ENCODE measurements around the gene MFN2. TPM values are rescaled to one million over a fixed set of nuclear protein-coding genes. Genes with fewer than 3 reads are reported as not detected.
"Not testable (repeated sequence)": the region's sequence is repeated elsewhere in the genome, so short reads cannot be mapped to it uniquely, and the experiment has no call there.

The MFN2 gene
- total RNA-seq, 2 donors from 2014 or later, result 93.9 to 99.6 TPM

DNA sequence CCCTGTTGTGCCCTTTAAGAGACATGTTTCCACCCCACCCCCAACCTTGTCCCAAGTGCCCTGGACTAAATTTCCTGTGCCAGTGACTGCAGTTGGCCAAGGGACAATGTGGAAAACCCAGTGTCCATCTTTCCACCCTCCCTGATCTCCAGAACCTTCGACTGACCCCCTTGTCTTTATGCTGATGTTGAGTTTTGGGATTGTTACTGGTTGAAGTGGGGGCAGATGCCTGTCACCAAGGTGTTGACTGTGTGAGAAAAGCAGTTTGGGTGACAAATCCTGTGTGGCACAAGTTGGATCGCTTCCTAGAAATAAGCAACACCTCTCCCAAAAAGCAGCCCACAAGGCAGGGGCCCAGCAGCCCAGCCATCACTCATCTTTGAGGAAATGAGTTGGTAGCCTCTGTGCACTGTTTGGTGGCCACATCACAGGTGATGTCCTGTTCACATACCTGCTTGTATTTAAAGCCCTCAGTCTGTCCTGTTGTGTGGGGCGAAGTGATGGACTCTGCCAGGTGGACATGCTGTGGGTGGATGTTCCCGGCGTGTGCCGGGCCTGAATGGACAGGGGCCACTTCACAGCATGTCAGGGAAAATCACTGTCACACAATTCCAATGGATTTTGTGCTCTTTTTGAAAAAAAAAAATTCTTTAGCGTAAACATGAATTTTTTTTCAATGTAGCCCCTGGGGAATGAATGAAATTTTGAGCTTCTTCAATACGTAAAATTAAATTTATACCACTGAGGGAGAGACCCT, 32.5 kb downstream of the MFN2 start:
- intact Hi-C loops (cut with DNase I, micrococcal nuclease), result no loop called here
- DNase-seq, result no peak
- no peak for ATAC-seq

DNA sequence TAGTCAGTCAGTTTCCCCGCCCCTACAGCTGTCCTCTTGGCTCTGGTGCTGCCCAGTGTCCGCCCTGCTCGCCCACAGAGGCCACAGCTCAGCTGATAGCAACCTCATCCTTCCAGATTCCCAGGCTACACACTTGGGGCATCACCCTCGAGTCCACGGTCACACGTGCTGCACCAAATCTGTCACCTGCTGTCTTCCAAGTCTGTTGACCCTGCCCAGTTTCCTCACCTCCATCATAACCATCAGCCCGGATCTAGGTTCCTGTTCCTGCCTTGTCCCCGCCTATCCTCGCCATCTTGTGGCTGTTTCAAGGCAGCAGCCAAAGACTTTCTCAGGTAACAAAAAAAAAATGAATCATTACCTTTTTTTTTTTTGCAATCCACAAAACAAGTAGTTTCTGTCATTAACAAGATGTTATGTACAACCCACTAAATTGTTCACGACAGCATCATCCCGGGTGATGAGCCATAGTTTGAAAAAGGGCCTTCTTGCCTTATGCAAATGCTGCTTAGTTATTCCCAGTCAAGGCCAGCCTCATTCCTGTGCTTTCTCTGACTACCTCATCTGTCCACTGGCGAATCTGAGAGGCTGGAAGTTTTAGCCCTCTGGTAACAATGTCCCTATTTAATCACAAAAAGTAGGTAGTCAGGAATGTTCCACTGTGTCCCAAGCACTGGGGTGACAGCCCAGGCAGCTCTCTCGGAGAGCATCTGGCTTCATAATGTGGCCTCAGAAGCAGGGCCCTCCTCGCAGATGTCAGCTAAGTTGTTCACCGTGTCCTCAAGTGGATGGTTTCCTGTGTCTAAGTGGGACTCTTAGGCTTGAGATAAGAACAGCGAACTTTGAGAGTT, 34.1 kb downstream of the MFN2 start:
- DNase-seq (no peak), ATAC-seq (no peak)
- intact Hi-C loops (cut with DNase I, micrococcal nuclease), result no loop called here

DNA sequence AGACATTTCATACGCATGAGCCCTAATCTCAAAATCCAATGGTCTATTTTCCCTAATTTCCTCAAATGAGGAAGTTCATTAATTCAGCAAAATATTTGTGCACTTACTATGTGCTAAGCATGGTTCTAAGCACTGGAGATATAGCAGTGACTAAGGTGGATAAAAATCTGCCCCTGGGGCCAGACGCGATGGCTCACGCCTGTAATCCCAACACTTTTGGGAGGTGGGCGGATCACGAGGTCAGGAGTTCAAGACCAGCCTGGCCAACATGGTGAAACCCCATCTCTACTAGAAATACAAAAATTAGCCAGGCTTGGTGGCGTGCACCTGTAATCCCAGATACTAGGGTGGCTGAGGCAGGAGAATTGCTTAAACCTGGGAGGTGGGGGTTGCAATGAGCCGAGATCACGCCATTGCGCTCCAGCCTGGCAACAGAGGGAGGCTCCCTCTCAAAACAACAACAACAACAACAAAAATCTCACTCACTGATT, 34.8 kb downstream of the MFN2 start:
- ATAC-seq (no peak), DNase-seq (no peak)
- intact Hi-C loops (cut with DNase I, micrococcal nuclease), result no loop called here

DNA sequence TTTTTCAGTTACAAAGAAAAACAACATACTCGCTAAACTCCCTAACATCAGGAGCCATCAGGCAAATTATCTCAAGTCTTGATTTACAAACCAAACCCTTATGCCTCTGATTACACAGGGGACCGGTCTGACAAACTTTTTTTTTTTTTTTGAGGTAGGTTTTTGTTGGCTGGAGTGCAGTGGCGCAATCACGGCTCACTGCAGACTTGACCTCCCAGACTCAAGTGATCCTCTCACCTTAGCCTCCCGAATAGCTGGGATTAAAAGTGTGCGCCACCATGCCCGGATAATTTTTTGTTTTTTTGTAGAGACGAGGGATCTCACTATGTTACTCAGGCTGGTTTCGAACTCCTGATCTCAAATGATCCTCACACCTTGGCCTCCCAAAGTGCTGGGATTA, 35.3 kb downstream of the MFN2 start:
- DNase-seq (no peak), ATAC-seq (no peak)
- intact Hi-C loops (cut with DNase I, micrococcal nuclease), result no loop called here

DNA sequence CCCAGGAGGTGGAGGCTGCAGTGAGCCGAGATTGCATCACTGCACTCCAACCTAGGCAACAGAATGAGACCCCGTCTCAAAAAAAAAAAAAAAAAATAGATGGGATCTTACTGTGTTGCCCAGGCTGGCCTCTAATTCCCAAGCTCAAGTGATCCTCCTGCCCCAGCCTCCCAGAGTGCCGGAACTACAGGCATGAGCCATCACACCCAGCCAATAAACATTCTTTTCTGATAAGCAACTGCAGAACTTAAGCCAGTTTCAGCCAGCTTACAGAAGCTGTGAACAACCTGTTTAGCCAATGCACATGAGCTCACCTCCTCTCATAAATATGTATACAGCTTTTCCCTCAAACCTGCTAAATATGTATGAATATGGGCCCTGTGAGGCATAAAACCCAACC, 35.9 kb downstream of the MFN2 start:
- ATAC-seq, result peak; percentile 21
- intact Hi-C loops (cut with DNase I, micrococcal nuclease), result no loop called here
- DNase-seq, result peak in 1 of 2 donors; percentile 23

DNA sequence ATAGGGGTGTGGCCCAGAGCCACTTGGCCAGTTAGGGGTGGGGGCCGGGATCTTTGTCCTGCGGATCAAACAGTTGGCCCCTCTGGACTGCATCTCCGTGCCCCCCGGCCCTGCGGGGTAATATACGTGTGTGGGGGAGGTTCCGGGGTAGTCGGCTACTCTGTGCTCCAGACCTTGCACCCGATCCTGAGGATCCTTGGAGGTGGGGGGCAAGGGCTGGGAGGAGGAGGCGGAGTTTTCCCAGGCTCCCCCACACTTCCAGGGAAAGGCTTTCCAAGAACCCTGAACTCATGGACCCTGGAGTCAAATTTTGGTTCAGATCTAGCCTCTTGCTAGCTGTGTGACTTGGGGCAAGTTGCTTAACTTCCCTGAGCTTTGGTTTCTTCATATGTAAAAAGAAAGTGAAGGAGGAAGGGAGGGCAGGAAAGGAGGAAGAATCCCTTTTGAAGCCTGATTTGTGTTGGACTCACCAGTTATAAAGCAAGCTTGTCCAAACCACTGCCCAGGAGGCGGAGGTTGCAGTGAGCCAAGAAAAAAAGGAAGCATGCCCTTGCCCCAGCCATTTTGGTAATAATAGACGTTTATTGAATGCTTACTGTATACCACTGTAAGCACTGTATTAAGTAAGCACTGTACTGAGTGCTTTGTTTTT, 39.7 kb downstream of the MFN2 start:
- intact Hi-C loops (cut with DNase I, micrococcal nuclease), result no loop called here
- ATAC-seq (peak; percentile 11), DNase-seq (peak in 1 of 2 donors; percentile 49)

DNA sequence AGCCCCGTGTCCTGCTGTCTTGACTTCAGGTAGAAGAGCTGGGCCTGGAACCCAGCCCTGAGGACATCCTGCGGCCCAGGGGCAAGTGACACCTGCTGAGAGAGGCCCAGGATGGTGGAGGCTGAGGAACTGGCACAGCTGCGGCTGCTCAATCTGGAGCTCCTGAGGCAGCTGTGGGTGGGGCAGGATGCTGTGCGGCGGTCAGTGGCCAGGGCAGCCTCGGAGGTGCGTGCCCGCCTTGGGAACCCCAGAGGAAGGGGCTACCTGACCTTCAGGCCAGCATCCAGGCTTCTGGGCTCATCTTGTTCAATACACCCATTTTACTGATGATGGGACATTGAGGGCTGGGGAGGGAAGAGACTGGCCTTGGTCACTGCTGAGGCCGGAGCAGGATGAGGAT, 41.4 kb downstream of the MFN2 start:
- ATAC-seq (no peak), DNase-seq (no peak)

DNA sequence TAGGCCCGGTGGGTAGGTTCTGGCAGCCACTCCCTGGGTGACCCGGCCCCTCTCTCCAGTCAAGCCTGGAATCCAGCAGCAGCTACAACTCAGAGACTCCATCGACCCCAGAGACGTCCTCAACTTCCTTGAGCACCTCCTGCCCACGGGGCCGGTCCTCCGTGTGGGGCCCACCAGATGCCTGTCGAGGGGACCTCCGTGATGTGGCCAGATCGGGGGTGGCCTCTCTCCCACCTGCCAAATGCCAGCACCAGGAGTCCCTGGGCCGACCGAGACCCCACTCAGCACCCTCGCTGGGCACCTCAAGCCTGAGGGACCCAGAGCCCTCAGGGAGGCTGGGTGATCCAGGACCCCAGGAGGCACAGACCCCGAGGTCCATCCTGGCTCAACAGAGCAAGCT, 41.8 kb downstream of the MFN2 start:
- DNase-seq (no peak), ATAC-seq (no peak)
- intact Hi-C loops (cut with DNase I, micrococcal nuclease), result no loop called here

More for the DNA sequence above, 41.4 kb downstream of the MFN2 start:
- intact Hi-C loops (cut with DNase I, micrococcal nuclease), result no loop called here

DNA sequence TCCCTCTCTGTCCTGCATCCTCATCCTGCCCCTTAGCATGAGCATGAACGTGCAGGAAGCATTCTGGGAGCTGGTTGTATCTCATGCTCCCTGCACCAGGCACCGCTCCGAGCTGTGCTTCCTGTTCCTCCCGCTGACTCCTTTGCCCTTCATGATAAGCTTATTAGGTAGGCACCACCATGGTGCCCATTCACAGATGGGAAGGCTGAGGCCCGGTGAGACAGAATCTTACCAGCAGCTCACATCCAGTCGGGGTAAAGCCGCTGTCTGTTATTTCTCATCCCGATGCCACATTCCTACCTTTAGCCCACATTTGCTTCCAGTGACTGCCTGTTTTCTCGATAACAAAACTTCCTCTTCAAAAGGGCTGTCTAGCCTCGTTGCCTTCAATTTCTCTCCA, 46.3 kb downstream of the MFN2 start:
- ATAC-seq (no peak), DNase-seq (no peak)
- intact Hi-C loops (cut with DNase I, micrococcal nuclease), result no loop called here

DNA sequence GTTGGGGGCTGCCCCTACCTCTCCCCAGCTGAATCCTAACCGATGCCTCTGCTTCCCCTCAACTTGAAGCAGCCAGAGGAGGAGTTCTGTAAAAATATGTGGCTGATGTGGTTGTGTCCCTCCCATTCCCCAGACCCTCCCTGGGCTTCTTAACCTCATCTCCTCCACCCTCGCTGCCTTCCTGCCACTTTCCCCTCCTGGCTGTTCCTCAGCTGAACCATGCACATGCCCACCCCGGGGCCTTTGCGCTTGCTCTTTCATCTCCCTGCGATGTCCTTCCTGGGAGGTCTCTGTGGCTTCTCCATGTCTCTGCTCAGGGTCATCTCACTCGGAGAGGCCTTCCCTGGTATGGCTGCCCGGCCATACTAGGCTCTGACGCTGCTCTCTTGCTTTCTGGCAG, 48.0 kb downstream of the MFN2 start:
- intact Hi-C loops (cut with DNase I, micrococcal nuclease), result no loop called here
- ATAC-seq (no peak), DNase-seq (no peak)

DNA sequence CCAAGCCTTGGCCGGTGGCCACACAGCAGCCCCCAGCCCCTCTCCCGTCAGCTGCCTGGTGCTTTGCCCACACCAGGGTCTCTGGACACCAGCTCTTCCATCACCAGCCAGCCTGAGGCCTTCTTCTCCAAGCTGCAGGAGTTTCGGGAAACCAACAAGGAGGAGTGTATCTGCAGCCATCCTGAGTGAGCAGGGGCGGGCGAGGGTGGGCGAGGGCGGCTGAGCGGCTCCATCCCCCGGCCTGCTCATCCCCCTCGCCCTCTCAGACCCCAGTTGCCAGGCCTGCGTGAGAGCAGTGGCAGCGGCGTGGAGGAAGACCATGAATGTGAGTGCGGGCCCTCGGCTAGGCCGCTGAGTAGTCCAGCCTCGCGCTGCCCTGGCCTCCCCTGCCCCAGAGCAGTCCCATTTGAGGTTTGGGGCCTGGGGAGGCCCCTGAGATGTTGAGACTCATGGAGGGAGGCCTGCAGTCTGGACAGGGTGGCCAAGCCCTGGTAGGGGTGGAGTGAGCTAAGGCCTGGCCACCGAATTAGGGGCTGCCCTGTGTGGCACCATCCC, 48.8 kb downstream of the MFN2 start:
- DNase-seq (no peak), ATAC-seq (no peak)
- intact Hi-C loops (cut with DNase I, micrococcal nuclease), result no loop called here

DNA sequence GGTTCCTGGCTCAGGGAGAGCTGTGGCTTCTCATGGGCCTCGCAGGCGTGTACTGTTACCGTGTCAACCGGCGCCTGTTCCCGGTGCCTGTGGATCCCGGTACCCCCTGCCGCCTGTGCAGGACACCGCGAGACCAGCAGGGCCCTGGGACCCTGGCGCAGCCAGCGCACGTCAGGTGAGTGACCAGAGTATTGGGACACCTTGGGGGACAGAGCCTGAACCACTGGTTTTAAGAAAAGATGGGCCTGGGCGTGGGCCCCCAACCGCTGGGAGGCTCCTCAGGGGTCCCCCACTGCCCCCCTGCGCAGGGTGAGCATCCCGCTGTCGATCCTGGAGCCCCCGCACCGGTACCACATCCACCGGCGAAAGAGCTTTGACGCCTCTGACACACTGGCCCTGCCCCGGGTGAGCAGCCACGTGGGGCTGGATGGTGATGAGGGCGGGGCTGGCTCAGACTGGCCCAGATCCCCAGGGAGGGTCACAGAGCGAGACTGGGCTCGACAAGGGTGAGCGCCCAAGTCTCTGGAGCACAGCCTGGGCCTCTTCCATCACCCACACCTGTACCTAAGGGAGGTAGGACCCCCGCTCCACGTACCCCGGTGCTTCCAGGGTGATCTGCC, 49.6 kb downstream of the MFN2 start:
- intact Hi-C loops (cut with DNase I, micrococcal nuclease), result no loop called here
- no peak for ATAC-seq
- no peak for DNase-seq

DNA sequence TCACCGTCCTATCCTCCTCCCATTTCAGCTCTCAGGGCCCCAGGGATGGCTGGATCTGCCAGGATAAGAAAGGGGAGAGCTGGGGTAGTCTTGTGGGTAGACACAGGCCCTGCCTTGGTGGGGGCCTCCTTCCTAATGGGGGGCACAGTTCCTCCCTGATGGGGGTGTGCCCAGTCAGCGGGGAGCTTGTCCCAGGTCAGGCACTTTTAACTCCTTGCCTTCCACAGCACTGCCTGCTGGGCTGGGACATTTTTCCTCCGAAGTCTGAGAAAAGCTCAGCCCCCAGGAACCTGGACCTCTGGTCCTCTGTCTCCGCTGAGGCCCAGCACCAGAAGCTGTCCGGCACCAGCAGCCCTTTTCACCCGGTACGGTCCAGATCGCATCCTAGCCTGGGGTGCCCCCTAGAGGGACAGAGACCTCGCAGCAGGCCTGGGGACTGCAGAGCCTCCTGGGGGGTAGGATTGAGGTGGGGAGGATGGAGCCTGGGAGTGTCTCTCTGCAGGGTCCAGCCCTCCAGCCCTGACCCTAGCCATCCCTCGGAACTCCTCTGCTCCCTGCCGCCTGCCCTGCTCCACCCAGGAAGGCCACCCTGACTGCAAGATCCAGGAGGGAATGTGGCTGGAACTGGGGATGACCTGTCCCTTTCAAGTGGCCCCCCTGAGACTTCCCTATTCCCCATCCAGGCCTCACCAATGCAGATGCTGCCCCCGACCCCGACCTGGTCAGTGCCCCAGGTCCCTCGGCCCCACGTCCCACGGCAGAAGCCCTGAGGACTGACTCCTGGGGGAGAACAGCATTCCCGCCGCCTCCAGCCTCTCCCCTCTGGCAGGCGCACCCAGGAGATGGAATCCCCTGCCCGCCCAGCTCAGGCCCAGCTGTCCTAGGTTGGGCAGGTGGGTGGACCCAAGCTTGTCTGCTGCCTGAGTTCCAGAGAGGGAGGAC, 51.1 kb downstream of the MFN2 start:
- DNase-seq (peak in 1 of 2 donors; percentile 30), ATAC-seq (peak; percentile 71)
- intact Hi-C loops (cut with DNase I, micrococcal nuclease), result no loop called here

DNA sequence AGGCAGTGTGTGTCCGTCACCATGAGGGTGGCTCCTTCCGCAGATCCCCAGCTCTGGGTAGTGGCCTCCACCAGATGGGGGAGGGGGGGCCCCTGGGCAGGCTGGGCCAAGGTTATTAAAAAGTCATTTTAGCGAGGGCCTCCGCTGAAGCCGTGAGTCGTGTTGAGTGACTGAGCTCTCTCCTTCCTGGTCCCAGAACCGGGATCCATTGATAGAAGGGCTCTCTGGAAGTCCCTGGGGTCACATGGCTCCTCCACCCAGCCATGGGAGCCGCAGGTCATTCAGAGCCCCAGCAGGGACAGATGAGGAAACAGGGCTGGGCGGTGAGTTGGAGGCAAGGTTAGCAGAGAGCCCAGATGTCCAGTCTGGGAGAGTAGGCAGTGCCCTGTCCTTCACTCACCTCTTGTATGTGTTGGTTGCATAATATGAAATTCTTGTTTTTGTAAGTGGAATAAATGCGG, 51.9 kb downstream of the MFN2 start:
- DNase-seq (no peak), ATAC-seq (no peak)
- intact Hi-C loops (cut with DNase I, micrococcal nuclease), result no loop called here

DNA sequence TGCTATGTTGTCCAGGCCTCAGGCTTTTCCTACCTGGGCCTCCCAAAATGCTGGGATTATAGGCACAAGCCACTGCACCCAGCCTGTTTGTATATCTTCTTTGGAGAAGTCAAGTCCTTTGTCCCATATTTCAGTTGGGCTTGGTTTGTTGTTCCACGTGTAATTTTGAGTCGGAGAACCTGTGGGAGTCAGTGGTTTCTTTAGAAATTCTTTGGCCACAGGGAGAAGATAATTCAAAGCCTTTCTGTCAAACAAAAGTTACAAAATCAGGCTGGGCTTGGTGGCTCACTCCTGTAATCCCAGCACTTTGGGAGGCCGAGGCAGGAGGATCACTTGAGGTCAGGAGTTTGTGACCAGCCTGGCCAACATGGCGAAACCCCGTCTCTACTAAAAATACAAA, 53.2 kb downstream of the MFN2 start:
- DNase-seq; ATAC-seq; intact Hi-C loops (cut with DNase I, micrococcal nuclease): not testable (repeated sequence)

DNA sequence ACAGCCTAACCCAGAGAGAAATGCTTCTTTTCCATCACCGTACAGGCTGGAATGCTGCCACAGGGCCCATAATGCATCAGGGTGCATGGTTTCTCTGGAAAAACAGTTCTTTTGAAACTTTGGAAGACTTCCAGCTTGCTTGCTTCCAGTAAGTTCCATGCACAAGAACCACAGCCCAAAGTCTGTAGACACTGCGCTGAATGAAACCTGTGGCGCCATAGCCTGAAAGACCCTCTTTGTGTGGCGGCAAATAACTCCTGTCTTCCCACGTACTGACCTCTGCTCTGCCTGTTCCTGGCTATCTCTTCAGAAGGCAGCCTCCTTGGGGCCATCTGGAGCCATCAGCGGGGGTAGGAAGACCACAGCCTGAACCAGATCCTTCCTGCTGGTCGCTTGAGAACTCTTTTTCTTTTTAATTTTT, 54.1 kb downstream of the MFN2 start:
- ATAC-seq (no peak), DNase-seq (no peak)
- intact Hi-C loops (cut with DNase I, micrococcal nuclease), result no loop called here

DNA sequence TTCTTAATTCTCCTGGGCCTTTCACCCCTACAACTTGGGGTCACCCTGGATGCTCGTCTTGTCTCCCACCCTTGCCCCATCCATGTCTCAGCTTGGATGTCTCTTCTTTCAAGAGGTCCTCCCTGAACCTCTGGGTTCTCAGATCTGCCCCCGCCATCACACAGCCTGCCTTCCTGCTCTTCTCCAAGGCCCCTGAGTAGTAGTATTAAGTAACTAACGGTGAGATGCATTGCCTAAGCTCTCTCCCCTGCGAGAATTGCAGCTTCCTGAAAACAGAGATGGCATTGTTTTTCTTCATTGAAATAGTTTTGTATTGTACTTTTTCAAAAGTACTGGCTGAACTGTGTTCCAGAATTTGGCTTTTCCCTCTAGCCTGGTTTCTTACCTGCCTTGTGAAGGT, 55.1 kb downstream of the MFN2 start:
- ATAC-seq, result no peak
- intact Hi-C loops (cut with DNase I, micrococcal nuclease), result no loop called here

More for the DNA sequence above, 55.1 kb downstream of the MFN2 start:
- no peak for DNase-seq

Measured in left colon (tissue), 2 donors.